ENCODE measurements around the gene DLGAP1.

- TF ChIP-seq BCL11A (tag by site-specific recombination; IDR thresholded peaks at IDR 0.05; ENCODE audit: low read depth) (no peak), ZNF266 (tag by site-specific recombination; IDR thresholded peaks at IDR 0.05; ENCODE audit: low read depth) (no peak), PRDM10 (tag by site-specific recombination; IDR thresholded peaks at IDR 0.05) (no peak), ZNF138 (tag by site-specific recombination; IDR thresholded peaks at IDR 0.05; ENCODE audit: borderline replicate concordance) (no peak), PATZ1 (tag by site-specific recombination; IDR thresholded peaks at IDR 0.05) (no peak)
- TF ChIP-seq, protein P1, sequence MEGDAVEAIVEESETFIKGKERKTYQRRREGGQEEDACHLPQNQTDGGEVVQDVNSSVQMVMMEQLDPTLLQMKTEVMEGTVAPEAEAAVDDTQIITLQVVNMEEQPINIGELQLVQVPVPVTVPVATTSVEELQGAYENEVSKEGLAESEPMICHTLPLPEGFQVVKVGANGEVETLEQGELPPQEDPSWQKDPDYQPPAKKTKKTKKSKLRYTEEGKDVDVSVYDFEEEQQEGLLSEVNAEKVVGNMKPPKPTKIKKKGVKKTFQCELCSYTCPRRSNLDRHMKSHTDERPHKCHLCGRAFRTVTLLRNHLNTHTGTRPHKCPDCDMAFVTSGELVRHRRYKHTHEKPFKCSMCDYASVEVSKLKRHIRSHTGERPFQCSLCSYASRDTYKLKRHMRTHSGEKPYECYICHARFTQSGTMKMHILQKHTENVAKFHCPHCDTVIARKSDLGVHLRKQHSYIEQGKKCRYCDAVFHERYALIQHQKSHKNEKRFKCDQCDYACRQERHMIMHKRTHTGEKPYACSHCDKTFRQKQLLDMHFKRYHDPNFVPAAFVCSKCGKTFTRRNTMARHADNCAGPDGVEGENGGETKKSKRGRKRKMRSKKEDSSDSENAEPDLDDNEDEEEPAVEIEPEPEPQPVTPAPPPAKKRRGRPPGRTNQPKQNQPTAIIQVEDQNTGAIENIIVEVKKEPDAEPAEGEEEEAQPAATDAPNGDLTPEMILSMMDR (tag by site-specific recombination; IDR thresholded peaks at IDR 0.05): no peak
- TF ChIP-seq, protein P2, sequence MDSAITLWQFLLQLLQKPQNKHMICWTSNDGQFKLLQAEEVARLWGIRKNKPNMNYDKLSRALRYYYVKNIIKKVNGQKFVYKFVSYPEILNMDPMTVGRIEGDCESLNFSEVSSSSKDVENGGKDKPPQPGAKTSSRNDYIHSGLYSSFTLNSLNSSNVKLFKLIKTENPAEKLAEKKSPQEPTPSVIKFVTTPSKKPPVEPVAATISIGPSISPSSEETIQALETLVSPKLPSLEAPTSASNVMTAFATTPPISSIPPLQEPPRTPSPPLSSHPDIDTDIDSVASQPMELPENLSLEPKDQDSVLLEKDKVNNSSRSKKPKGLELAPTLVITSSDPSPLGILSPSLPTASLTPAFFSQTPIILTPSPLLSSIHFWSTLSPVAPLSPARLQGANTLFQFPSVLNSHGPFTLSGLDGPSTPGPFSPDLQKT (IDR thresholded peaks at IDR 0.05; ENCODE audit: borderline replicate concordance, low read depth, low read length): no peak
These were observed 535.6 kb downstream of the DLGAP1 start for GRCh38 chr18:3919396-3920061.
